GM18867 (cell line): ENCODE data around the gene BCL7B.
"Not testable (repeated sequence)": the region's sequence is repeated elsewhere in the genome, so short reads cannot be mapped to it uniquely, and the experiment has no call there.

Experiments used
- ATAC-seq: cut with Tn5 transposase; IDR thresholded peaks from one replicate; pipeline ENCODE4 v1.9.1; 2021; ENCODE audit warnings: mild to moderate bottlenecking, moderate library complexity; ENCODE audit not compliant: unreplicated experiment

Gene BCL7B

DNA sequence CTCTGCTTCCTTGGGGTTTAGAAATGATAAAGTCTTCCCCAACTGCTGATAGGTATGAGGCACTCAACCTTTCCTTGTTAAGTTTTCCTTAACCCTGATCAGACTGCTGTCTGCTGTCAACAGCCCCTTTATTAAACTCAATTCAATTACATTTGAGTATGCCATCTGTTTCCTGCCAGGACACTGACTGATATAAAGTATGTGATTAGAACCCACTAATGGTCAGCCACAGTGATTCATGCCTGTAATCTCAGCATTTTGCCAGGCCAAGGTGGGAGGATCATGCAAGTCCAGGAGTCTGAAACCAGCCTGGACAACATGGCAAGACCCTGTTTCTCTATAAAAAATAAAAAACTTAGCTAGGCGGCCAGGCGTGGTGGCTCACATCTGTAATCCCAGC, 53.5 kb downstream of the BCL7B start:
- no peak for ATAC-seq

DNA sequence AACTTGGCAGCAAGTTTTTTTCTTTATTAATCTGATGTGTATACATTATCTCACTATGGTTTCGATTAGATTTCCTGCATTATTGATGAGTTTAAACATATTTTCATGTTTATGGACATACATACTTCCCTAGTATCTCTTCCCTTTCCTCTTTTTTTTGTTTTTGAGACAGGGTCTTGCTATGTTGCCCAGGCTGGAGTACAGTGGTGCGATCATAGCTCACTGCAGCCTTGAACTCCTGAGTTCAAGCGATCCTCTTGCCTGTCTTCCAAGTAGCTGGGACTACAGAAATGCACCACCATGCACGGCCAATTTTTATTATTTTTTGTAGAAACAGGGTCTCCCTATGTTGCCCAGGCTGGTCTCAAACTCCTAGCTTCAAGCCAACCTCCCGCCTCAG, 54.3 kb downstream of the BCL7B start:
- no peak for ATAC-seq

DNA sequence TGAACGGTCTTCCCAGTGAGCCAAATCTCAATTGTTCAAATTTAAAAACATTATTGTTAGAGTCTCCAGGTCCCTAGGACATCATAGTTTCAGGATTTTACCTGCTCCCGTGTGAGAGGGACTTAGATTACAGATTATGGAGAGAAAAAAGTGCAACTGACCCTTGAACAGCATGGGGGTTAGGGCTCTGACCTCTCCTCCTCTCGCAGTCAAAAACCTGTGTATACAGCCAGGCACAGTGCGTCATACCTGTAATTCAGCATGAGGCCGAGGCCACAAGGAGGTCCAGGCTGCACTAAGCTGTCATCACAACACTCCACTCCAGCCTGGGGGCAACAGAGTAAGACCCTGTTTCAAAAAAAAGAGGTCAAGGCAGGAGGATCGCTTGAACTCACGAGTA, 60.9 kb downstream of the BCL7B start:
- no peak for ATAC-seq

DNA sequence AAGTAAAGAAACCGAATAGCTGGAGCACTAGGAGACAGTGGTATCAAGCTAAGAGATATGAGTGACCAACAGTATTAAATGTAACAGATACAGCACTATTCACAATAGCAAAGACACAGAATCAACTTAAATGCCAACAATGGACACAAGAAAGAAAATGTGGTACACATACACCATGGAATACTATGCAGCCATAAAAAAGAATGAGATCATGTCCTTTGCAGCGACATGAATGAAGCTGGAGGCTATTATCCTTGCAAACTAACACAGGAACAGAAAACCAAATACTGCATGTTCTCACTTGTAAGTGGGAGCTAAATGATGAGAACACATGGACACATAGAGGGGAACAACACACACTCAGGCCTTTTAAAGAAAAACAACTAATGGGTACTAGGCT, 62.0 kb downstream of the BCL7B start:
- not testable (repeated sequence) for ATAC-seq

DNA sequence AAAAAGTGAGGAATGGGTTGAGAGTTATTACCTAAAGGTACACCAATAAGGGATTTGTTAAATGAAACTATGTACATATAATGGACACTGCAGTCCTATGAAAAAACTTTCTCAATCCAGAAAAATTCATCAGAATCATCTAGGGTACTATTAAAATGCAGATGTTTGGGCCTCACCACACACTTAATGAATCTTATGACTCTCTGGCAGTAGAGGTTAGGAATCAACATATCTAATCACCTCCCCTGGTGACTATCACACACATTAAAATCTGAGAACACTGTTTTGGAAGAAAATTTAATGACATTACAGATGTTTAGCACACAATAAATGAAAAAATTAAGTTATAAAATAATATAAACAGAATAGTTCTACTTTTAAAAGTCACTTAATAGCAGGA, 67.5 kb downstream of the BCL7B start:
- no peak for ATAC-seq

DNA sequence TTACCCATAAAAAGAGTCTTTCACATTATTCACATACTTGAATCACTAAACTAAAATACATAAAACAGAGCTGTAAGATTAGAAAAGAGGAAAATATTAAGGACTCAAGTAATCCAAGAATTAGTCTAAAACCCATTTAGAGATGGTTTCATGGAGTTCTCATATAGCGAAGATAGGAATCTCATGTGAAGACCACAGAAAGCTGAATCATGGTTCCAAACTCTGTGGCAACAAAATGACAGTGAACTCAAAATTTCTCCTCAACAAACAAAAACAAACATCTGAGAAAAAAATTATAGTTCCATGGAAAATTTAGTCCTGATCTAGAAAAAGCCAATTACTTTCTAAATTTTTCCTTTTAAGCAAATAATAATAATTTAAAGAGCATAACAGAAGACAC, 70.0 kb downstream of the BCL7B start:
- no peak for ATAC-seq
